Measurements from ENCODE around the gene RC3H2.

DNA sequence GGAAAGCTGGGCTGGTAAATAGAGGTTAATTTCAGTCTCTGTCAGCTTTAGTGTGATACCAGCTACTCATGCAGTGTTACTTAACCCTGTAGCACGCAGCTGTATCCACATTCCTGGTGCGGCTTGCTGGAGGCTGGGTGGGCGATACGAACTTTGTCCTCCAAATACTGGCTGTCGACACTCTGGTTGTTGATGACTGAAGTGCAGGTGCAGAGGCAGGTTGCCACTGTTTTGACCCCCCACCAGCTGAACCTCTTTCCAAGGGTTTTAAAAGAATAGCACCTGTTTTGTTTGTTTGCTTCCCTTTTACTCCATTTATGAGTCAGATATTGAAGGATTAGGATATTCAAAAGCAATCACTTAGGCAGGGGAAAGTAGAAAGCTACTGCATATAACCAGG, 31.3 kb upstream of the RC3H2 start:
- TF ChIP-seq, protein P1, sequence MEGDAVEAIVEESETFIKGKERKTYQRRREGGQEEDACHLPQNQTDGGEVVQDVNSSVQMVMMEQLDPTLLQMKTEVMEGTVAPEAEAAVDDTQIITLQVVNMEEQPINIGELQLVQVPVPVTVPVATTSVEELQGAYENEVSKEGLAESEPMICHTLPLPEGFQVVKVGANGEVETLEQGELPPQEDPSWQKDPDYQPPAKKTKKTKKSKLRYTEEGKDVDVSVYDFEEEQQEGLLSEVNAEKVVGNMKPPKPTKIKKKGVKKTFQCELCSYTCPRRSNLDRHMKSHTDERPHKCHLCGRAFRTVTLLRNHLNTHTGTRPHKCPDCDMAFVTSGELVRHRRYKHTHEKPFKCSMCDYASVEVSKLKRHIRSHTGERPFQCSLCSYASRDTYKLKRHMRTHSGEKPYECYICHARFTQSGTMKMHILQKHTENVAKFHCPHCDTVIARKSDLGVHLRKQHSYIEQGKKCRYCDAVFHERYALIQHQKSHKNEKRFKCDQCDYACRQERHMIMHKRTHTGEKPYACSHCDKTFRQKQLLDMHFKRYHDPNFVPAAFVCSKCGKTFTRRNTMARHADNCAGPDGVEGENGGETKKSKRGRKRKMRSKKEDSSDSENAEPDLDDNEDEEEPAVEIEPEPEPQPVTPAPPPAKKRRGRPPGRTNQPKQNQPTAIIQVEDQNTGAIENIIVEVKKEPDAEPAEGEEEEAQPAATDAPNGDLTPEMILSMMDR (IDR thresholded peaks at IDR 0.05), result no peak
- TF ChIP-seq POLR2AphosphoS5 (IDR thresholded peaks at IDR 0.05; ENCODE audit: low read depth, low read length) (no peak), SIN3A (IDR thresholded peaks at IDR 0.05; ENCODE audit: borderline replicate concordance, insufficient read depth, low read depth, low read length) (no peak), TCF7L2 (IDR thresholded peaks at IDR 0.05; ENCODE audit: low read depth, low read length) (no peak)
- TF ChIP-seq, protein P2, sequence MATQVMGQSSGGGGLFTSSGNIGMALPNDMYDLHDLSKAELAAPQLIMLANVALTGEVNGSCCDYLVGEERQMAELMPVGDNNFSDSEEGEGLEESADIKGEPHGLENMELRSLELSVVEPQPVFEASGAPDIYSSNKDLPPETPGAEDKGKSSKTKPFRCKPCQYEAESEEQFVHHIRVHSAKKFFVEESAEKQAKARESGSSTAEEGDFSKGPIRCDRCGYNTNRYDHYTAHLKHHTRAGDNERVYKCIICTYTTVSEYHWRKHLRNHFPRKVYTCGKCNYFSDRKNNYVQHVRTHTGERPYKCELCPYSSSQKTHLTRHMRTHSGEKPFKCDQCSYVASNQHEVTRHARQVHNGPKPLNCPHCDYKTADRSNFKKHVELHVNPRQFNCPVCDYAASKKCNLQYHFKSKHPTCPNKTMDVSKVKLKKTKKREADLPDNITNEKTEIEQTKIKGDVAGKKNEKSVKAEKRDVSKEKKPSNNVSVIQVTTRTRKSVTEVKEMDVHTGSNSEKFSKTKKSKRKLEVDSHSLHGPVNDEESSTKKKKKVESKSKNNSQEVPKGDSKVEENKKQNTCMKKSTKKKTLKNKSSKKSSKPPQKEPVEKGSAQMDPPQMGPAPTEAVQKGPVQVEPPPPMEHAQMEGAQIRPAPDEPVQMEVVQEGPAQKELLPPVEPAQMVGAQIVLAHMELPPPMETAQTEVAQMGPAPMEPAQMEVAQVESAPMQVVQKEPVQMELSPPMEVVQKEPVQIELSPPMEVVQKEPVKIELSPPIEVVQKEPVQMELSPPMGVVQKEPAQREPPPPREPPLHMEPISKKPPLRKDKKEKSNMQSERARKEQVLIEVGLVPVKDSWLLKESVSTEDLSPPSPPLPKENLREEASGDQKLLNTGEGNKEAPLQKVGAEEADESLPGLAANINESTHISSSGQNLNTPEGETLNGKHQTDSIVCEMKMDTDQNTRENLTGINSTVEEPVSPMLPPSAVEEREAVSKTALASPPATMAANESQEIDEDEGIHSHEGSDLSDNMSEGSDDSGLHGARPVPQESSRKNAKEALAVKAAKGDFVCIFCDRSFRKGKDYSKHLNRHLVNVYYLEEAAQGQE (IDR thresholded peaks at IDR 0.05; ENCODE audit: insufficient read depth in 1 of 2, low read depth in 2 of 2, low read length in 1 of 2), result no peak

All from Panc1 (cell line).